ENCODE results near the gene TCF12.

TCF12 gene

GRCh38 chr15:57098896-57099295 is 180.5 kb downstream of the TCF12 start:
- no peak for TF ChIP-seq CTCF (IDR thresholded peaks at IDR 0.05; ENCODE audit: low read depth, low read length)
- no peaks in the 10 kb centered on the region for H3K36me3 ChIP-seq
- DNase-seq: no peak
- no peaks in the 10 kb centered on the region for H3K27me3 ChIP-seq
- no peaks in the 10 kb centered on the region for H3K9me3 ChIP-seq
- H3K4me3 ChIP-seq (ENCODE audit: low read depth, low read length): no peak overlapping the region
- H3K4me1 ChIP-seq: no peaks in the 10 kb centered on the region

DNA sequence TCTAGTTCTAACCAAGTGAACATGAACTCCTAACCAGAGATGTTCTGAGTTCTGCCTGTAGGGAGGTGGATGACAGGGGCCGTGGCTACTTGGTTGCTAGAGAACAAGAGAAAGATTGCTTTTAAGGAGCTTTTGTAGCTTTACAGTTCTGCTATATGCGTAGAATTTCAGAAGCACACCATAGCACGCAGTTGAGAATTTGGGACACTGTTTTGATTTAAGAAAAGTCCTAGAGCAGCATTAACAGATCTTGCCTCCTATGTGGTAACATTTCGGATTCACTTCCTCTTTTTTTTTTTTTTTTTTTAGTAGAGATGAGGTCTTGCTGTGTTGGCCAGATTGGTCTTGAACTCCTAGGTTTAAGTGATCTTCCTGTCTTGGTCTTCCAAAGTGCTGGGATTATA is 181.7 kb downstream of the TCF12 start:
- H3K27me3 ChIP-seq: no peaks in the 10 kb centered on the region
- no peak overlapping the region for H3K4me3 ChIP-seq (ENCODE audit: low read depth, low read length)
- DNase-seq: no peak
- no peaks in the 10 kb centered on the region for H3K9me3 ChIP-seq
- no peak for TF ChIP-seq CTCF (IDR thresholded peaks at IDR 0.05; ENCODE audit: low read depth, low read length)
- H3K4me1 ChIP-seq: no peaks in the 10 kb centered on the region
- no peaks in the 10 kb centered on the region for H3K36me3 ChIP-seq

GRCh38 chr15:57102858-57103257 is 184.4 kb downstream of the TCF12 start:
- Histone ChIP-seq H3K36me3 (no peaks in the 10 kb centered on the region; the same call in 1 of the 2 replicates), H3K27me3 (no peaks in the 10 kb centered on the region), H3K4me1 (no peaks in the 10 kb centered on the region), H3K4me3 (ENCODE audit: low read depth, low read length) (no peak overlapping the region), H3K9me3 (no peaks in the 10 kb centered on the region; the same call in 1 of the 2 replicates)
- no peak for TF ChIP-seq CTCF (IDR thresholded peaks at IDR 0.05; ENCODE audit: low read depth, low read length)
- no peak for DNase-seq

DNA sequence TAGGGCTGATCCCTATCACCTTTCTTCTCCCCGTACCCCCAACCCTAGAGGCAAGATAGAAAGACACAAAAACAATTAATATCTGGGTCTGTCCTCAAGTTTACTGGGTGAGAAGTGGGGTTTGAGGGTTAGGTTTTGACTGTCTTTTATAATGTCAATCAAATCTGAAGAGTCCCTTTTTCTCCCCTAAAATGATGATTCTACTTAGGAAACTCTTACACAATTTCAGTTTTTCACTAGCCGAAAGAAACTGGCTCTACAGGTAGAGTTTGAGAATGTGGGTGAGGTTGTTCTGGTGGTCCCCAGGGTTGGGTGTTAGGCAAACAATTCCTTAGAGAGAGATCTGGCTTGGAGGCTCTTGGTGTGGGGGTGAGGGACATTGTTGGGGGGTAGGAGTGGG is 189.9 kb downstream of the TCF12 start:
- H3K4me3 ChIP-seq (ENCODE audit: low read depth, low read length): no peak overlapping the region
- peaks cover 5% of the 10 kb centered on the region; the same call in 1 of the 2 replicates for H3K4me1 ChIP-seq
- no peak for DNase-seq
- no peaks in the 10 kb centered on the region for H3K27me3 ChIP-seq
- no peaks in the 10 kb centered on the region; the same call in 1 of the 2 replicates for H3K36me3 ChIP-seq
- no peaks in the 10 kb centered on the region; the same call in 1 of the 2 replicates for H3K9me3 ChIP-seq
- TF ChIP-seq CTCF (IDR thresholded peaks at IDR 0.05; ENCODE audit: low read depth, low read length): no peak

DNA sequence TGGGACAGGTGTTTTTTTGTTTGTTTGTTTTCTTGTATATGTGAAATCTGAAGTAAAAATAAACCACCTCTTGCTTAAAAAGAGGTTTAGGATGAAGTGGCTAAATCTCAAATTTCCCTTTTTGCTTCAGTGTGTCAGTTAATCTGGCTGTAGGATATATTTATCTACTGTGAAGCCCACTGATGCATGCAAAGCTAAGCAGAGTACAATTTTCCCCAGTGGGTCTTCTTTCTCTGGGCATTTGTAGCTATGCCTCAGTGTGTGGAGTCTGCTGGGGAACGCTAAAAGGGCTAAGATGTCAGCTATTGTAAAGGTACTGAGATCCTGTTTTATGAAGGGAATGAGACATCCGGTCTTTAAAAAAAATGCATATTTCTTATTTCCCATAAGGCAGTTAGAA is 190.6 kb downstream of the TCF12 start:
- Histone ChIP-seq H3K4me1 (peaks cover 5% of the 10 kb centered on the region; the same call in 1 of the 2 replicates), H3K36me3 (no peaks in the 10 kb centered on the region; the same call in 1 of the 2 replicates), H3K9me3 (no peaks in the 10 kb centered on the region; the same call in 1 of the 2 replicates), H3K4me3 (ENCODE audit: low read depth, low read length) (no peak overlapping the region), H3K27me3 (no peaks in the 10 kb centered on the region)
- no peak for TF ChIP-seq CTCF (IDR thresholded peaks at IDR 0.05; ENCODE audit: low read depth, low read length)
- DNase-seq: no peak

GRCh38 chr15:57111002-57111401 is 192.6 kb downstream of the TCF12 start:
- TF ChIP-seq CTCF (IDR thresholded peaks at IDR 0.05; ENCODE audit: low read depth, low read length): peak; percentile 41
- H3K36me3 ChIP-seq: no peaks in the 10 kb centered on the region
- H3K4me1 ChIP-seq: peaks cover 5% of the 10 kb centered on the region; the same call in 1 of the 2 replicates
- DNase-seq: no peak
- no peak overlapping the region for H3K4me3 ChIP-seq (ENCODE audit: low read depth, low read length)
- H3K9me3 ChIP-seq: no peaks in the 10 kb centered on the region; the same call in 1 of the 2 replicates
- no peaks in the 10 kb centered on the region for H3K27me3 ChIP-seq
